Upper lobe of right lung (tissue), 1 donor: ENCODE results near the gene CERS6. TPM values are rescaled to one million over a fixed set of nuclear protein-coding genes. Genes with fewer than 3 reads are reported as not detected.

ENCODE experiments used
- ATAC-seq: fragments of 200-7000 bp; cut with Tn5 transposase; one replicate; pipeline ENCODE4 v1.9.1; 2020; ENCODE audit warnings: mild to moderate bottlenecking, moderate library complexity
- DNase-seq: peaks from one replicate; pipeline ENCODE4 v3.0.0-alpha.2; 2020
- H3K27ac ChIP-seq: fragments of 200-600 bp; one replicate; pipeline ENCODE4 v1.8.0; 2022
- H3K27me3 ChIP-seq: fragments of 200-600 bp; one replicate; pipeline ENCODE4 v1.8.0; 2022; ENCODE audit warnings: mild to moderate bottlenecking
- H3K36me3 ChIP-seq: fragments of 200-600 bp; one replicate; pipeline ENCODE4 v1.8.0; 2022
- H3K4me1 ChIP-seq: fragments of 200-600 bp; one replicate; pipeline ENCODE4 v1.8.0; 2022
- H3K4me3 ChIP-seq: fragments of 200-600 bp; one replicate; pipeline ENCODE4 v1.8.0; 2022; ENCODE audit warnings: mild to moderate bottlenecking
- H3K9me3 ChIP-seq: fragments of 200-600 bp; one replicate; pipeline ENCODE4 v1.8.0; 2022
- CTCF ChIP-seq: fragments of 200-600 bp; IDR thresholded peaks from one replicate; pipeline ENCODE4 v1.8.0; 2022; ENCODE audit warnings: antibody characterized with exemption
- intact Hi-C: fragments of 100-400 bp; cut with DNase I; formaldehyde crosslinking; loops from one replicate; pipeline ENCODE4 v1.11.0; 2022
- total RNA-seq: library from RNA; stranded (reverse); fragmentation: NEBNext Ultra II Directional; extraction: Animal tissue kit (Norgen Biotek cat#: 25700); gene quantifications from one replicate; pipeline ENCODE4 v1.2.1, GENCODE V29; 2021
- donor health status: DM: no; HTN: yes; CAD: no; lungs with severe emphysema.

Gene CERS6
- total RNA-seq, 1 donor from 2014 or later = 17.8 TPM

GRCh38 chr2:168716839-168717238 is 260.8 kb downstream of the CERS6 start:
- H3K27me3 ChIP-seq = no peaks in the 10 kb centered on the region
- no peak for TF ChIP-seq CTCF
- intact Hi-C loops = no loop called here
- no peak overlapping the region for H3K27ac ChIP-seq
- DNase-seq (no peak), ATAC-seq (no peak)
- H3K4me1 ChIP-seq = no peaks in the 10 kb centered on the region
- no peaks in the 10 kb centered on the region for H3K9me3 ChIP-seq
- H3K36me3 ChIP-seq = no peaks in the 10 kb centered on the region
- H3K4me3 ChIP-seq = no peak overlapping the region

DNA sequence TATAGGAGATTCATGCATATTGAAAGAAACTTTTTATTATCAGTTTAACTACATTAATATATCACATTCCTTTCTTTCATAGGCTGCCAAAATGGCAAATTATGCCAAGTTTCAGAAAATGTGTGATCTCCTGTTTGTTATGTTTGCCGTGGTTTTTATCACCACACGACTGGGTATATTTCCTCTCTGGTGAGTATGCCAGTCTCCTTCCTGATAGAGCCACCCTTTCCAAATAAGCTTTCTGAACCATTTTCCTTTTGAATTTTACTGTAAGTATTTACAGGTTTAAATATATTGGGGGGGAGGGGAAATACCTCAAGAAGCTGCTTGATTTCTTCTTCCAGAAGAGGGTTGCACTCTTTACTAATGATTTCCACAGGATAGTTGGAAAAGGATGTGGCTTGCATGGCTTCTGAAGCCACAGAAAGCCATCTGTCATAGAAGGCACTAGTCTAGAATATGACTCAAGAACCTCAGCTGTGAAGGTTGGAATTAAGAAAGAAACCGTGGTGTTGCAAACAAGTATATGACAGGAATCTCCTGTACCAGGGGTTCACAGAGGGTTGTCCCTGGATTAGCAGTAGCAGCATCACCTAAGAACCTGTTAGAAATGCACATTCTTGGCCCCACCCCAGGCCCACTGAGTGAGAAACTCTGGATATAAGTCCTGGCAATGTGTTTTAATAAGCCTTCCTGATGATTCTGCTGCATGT is 261.9 kb downstream of the CERS6 start:
- no peak for TF ChIP-seq CTCF
- DNase-seq (no peak), ATAC-seq (no peak)
- Histone ChIP-seq H3K27ac (no peak overlapping the region), H3K4me1 (no peaks in the 10 kb centered on the region), H3K4me3 (no peak overlapping the region), H3K9me3 (no peaks in the 10 kb centered on the region), H3K36me3 (no peaks in the 10 kb centered on the region), H3K27me3 (no peaks in the 10 kb centered on the region)
- intact Hi-C loops = no loop called here

DNA sequence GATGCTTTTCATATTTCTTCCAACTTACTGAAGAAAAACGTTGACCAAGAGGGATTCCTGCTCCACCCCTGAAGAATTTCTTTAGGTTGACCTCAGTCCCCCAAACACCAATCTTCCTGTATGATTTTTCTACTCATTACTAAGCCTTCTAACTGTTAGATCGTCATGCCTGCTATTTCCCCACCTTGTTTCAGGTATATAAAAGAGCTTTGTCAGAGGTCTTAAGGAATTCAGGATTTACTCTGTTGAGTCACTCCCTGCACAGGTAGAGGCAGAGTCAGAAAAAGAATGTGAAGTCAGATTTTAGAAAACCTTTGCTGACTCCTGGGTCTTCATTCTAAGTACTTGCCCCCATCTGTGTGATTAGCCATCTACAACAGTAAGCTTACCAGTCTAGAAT is 262.6 kb downstream of the CERS6 start:
- no peaks in the 10 kb centered on the region for H3K36me3 ChIP-seq
- no peak for DNase-seq
- intact Hi-C loops = no loop called here
- no peak overlapping the region for H3K4me3 ChIP-seq
- H3K4me1 ChIP-seq = no peaks in the 10 kb centered on the region
- H3K9me3 ChIP-seq = no peaks in the 10 kb centered on the region
- ATAC-seq = no peak
- H3K27me3 ChIP-seq = no peaks in the 10 kb centered on the region
- H3K27ac ChIP-seq = no peak overlapping the region
- no peak for TF ChIP-seq CTCF

- TF ChIP-seq CTCF = no peak
- intact Hi-C loops = no loop called here
- Histone ChIP-seq H3K9me3 (no peaks in the 10 kb centered on the region), H3K27me3 (no peaks in the 10 kb centered on the region), H3K36me3 (no peaks in the 10 kb centered on the region), H3K27ac (no peak overlapping the region), H3K4me3 (no peak overlapping the region), H3K4me1 (no peaks in the 10 kb centered on the region)
- DNase-seq = no peak
- no peak for ATAC-seq
These were observed 263.4 kb downstream of the CERS6 start for GRCh38 chr2:168719446-168719845.

GRCh38 chr2:168722592-168722991 is 266.5 kb downstream of the CERS6 start:
- no peak for DNase-seq
- Histone ChIP-seq H3K9me3 (no peaks in the 10 kb centered on the region), H3K27ac (no peak overlapping the region), H3K4me1 (no peaks in the 10 kb centered on the region), H3K27me3 (no peaks in the 10 kb centered on the region), H3K36me3 (no peaks in the 10 kb centered on the region), H3K4me3 (no peak overlapping the region)
- intact Hi-C loops = no loop called here
- no peak for TF ChIP-seq CTCF
- ATAC-seq = peak; percentile 21
